ENCODE measurements around the gene NHLH1. TPM values are rescaled to one million over a fixed set of nuclear protein-coding genes. Genes with fewer than 3 reads are reported as not detected.

The NHLH1 gene
- 0.39 and 0.63 TPM in 2 replicates for total RNA-seq
- total RNA-seq (2013), result not detected
- 0.27 and 0.39 TPM in 2 replicates for polyA plus RNA-seq
- not detected in 2 replicates for polyA minus RNA-seq

DNA sequence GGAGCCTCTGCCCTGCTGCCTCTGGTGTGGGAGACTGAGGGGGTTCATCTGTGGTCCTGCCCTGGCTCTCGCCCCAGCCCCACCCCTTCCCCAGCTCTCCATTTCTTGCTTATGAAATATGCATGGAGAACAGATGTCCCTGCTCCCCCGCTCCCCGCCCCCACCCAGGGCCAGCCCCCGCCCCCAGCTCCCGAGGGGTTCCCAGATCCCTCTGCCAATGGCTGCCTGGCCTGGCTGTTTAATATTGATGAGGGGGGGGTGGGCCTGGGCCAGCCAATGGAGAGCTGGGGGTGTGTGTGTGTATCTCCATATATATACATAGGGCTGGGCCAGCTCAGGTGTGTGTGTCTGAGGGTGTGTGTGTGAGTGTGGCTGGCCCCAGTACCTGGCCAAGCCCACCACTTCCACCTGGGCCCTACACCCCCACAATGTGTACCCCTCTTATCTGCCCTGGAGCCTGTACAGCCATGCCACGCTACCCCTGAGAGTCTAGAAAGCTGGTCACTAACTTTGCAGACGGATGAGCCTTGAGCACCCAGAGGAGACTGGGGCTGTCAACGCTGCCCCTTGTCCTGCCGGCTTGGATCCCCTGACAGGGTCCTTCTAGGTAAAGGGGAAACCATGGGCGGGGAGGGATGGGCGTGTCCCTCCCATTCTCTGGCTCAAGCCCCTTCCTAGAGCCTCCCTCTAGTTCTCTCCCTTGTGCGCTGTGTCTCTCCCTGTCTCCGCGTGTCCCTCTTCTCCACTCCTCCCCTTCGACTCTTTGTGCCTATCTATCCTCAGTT, at the start of gene NHLH1:
Gene NHLH1, plus strand, starts transcription at position 341 of the 785 bp plus-strand sequence. CDS start 3,661 bp downstream, outside the sequence.
- Histone ChIP-seq H3K79me2 (ENCODE audit: control insufficient read depth, insufficient read depth, low read length) (no peaks in the 10 kb centered on the region), H3K4me3 (ENCODE audit: control extremely low read depth in 1 of 5, extremely low read depth in 1 of 5, insufficient read depth in 1 of 5, low read depth in 2 of 5, low read length in 4 of 5) (no peak within 1 kb of the TSS), H3K9ac (ENCODE audit: low read length) (no peak within 1 kb of the TSS), H3K27ac (ENCODE audit: low read length in 2 of 2) (no peak within 1 kb of the TSS), H3K4me1 (ENCODE audit: control insufficient read depth in 2 of 2, insufficient read depth in 2 of 2, low read length in 2 of 2) (no peaks in the 10 kb centered on the region), H4K20me1 (ENCODE audit: control insufficient read depth, insufficient read depth, low read length, poor library complexity, severe bottlenecking) (no peaks in the 10 kb centered on the region), H2AFZ (ENCODE audit: insufficient read depth, low read depth, low read length, poor library complexity, severe bottlenecking) (no peak within 1 kb of the TSS), H3K4me2 (replicated peaks; ENCODE audit: low read depth, low read length, poor library complexity, severe bottlenecking) (no peak within 1 kb of the TSS), H3K9me3 (ENCODE audit: control extremely low read depth in 1 of 3, control insufficient read depth in 2 of 3, insufficient read depth in 1 of 3, low read length in 2 of 3) (no peaks in the 10 kb centered on the region), H3K36me3 (replicated peaks in 1 of 2; ENCODE audit: control extremely low read depth in 1 of 2, control insufficient read depth in 1 of 2, extremely low read depth in 1 of 2, insufficient read depth in 2 of 2, low read length in 1 of 2) (no peaks in the 10 kb centered on the region), H3K27me3 (replicated peaks in 1 of 4; ENCODE audit: control extremely low read depth in 1 of 4, control insufficient read depth in 3 of 4, insufficient read depth in 4 of 4, low read length in 3 of 4) (no peaks in the 10 kb centered on the region)
- H3K27ac Mint-ChIP-seq, result no peak within 1 kb of the TSS
- no peak for ATAC-seq (ENCODE audit: low read depth)
- H3K4me1 Mint-ChIP-seq, result no peaks in the 10 kb centered on the region
- ChIA-PET CTCF (interaction anchor here (1.3 to 1.4 kb wide), 2 partner anchors 10 to 75 kb away, joined by 3 to 5 read pairs; no protein-coding TSS in a partner anchor), POLR2A (interaction anchor here (0.7 kb wide), 1 partner anchor 121 kb away, joined by 4 read pairs; no protein-coding TSS in a partner anchor)
- no peaks in the 10 kb centered on the region for H3K27me3 Mint-ChIP-seq
- no peak within 1 kb of the TSS for H3K4me3 Mint-ChIP-seq
- H3K9me3 Mint-ChIP-seq (ENCODE audit: insufficient read depth), result no peaks in the 10 kb centered on the region
- intact Hi-C loops (cut with micrococcal nuclease), result no loop called here
- no peak for TF ChIP-seq EZH2 (IDR thresholded peaks at IDR 0.05; ENCODE audit: borderline replicate concordance, insufficient read depth, low read depth, low read length, poor library complexity, severe bottlenecking)
- TF ChIP-seq, protein P1, sequence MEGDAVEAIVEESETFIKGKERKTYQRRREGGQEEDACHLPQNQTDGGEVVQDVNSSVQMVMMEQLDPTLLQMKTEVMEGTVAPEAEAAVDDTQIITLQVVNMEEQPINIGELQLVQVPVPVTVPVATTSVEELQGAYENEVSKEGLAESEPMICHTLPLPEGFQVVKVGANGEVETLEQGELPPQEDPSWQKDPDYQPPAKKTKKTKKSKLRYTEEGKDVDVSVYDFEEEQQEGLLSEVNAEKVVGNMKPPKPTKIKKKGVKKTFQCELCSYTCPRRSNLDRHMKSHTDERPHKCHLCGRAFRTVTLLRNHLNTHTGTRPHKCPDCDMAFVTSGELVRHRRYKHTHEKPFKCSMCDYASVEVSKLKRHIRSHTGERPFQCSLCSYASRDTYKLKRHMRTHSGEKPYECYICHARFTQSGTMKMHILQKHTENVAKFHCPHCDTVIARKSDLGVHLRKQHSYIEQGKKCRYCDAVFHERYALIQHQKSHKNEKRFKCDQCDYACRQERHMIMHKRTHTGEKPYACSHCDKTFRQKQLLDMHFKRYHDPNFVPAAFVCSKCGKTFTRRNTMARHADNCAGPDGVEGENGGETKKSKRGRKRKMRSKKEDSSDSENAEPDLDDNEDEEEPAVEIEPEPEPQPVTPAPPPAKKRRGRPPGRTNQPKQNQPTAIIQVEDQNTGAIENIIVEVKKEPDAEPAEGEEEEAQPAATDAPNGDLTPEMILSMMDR (IDR thresholded peaks at IDR 0.05), result no peak
- DNase-seq, result no peak
- WGBS (ENCODE audit: insufficient coverage), result 95% methylated on average over 7 of the region's 15 CpGs

- ATAC-seq (ENCODE audit: low read depth) (no peak), DNase-seq (no peak)
- no peak overlapping the region for H3K9ac ChIP-seq (ENCODE audit: low read length)
- no peaks in the 10 kb centered on the region for H3K9me3 Mint-ChIP-seq (ENCODE audit: insufficient read depth)
- no CpG with 5 or more reads among the region's 6 CpGs for WGBS (ENCODE audit: insufficient coverage)
- H3K27ac ChIP-seq (ENCODE audit: low read length in 2 of 2), result no peak overlapping the region
- H3K4me1 Mint-ChIP-seq, result peaks cover 6% of the 10 kb centered on the region
- no peak overlapping the region for H3K27ac Mint-ChIP-seq
- POLR2A ChIA-PET, result no interaction called here
- intact Hi-C loops (cut with micrococcal nuclease), result no loop called here
- TF ChIP-seq, protein P1 (IDR thresholded peaks at IDR 0.05), result no peak
- no peak for TF ChIP-seq EZH2 (IDR thresholded peaks at IDR 0.05; ENCODE audit: borderline replicate concordance, insufficient read depth, low read depth, low read length, poor library complexity, severe bottlenecking)
- no peak overlapping the region for H3K4me3 Mint-ChIP-seq
- H3K79me2 ChIP-seq (ENCODE audit: control insufficient read depth, insufficient read depth, low read length), result peaks cover 20% of the 10 kb centered on the region
- peaks cover 3 to 80% of the 10 kb centered on the region in 2 experiments for H3K36me3 ChIP-seq (replicated peaks in 1 of 2; ENCODE audit: control extremely low read depth in 1 of 2, control insufficient read depth in 1 of 2, extremely low read depth in 1 of 2, insufficient read depth in 2 of 2, low read length in 1 of 2)
- peaks cover 6% of the 10 kb centered on the region for H4K20me1 ChIP-seq (ENCODE audit: control insufficient read depth, insufficient read depth, low read length, poor library complexity, severe bottlenecking)
- H3K4me2 ChIP-seq (replicated peaks; ENCODE audit: low read depth, low read length, poor library complexity, severe bottlenecking), result no peak overlapping the region
- CTCF ChIA-PET, result no interaction called here
- no peaks in the 10 kb centered on the region for H3K4me1 ChIP-seq (ENCODE audit: control insufficient read depth in 2 of 2, insufficient read depth in 2 of 2, low read length in 2 of 2)
- H3K9me3 ChIP-seq (ENCODE audit: control extremely low read depth in 1 of 3, control insufficient read depth in 2 of 3, insufficient read depth in 1 of 3, low read length in 2 of 3), result no peaks in the 10 kb centered on the region
- no peak overlapping the region for H3K4me3 ChIP-seq (ENCODE audit: control extremely low read depth in 1 of 5, extremely low read depth in 1 of 5, insufficient read depth in 1 of 5, low read depth in 2 of 5, low read length in 4 of 5)
- H3K27me3 ChIP-seq (replicated peaks in 1 of 4; ENCODE audit: control extremely low read depth in 1 of 4, control insufficient read depth in 3 of 4, insufficient read depth in 4 of 4, low read length in 3 of 4), result no peaks in the 10 kb centered on the region
- H2AFZ ChIP-seq (ENCODE audit: insufficient read depth, low read depth, low read length, poor library complexity, severe bottlenecking), result no peak overlapping the region
- no peaks in the 10 kb centered on the region for H3K27me3 Mint-ChIP-seq
Measured at GRCh38 chr1:160322831-160323230, 44.0 kb upstream of the NHLH1 start.

Data from B cell (primary cell).